ENCODE data around the gene STX5.
A peak's percentile ranks its signal among the peaks of the same experiment; 100 is the strongest.

STX5 gene

GRCh38 chr11:62791501-62792201 lies 40.2 kb downstream of the STX5 start, which contains the start of gene TMEM223:
Gene TMEM223, minus strand, starts transcription at chr11:62792006. Its CDS starts 12 bp downstream, at chr11:62791994.
- intact Hi-C loops (cut with DNase I), result loop anchor here (5.0 kb wide), 1 partner anchor 41 kb away; the partner anchor contains the start of genes STX5 and TEX54
- DNase-seq, result peak; percentile 83 to 99 (median 92)

GRCh38 chr11:62789576-62789975 lies 42.3 kb downstream of the STX5 start:
- intact Hi-C loops (cut with DNase I), result loop anchor here (5.0 kb wide), 2 partner anchors 53 to 93 kb away; partner anchors contain the start of gene SLC3A2
- peak in 1 of 10 donors; percentile 41 for DNase-seq

DNA sequence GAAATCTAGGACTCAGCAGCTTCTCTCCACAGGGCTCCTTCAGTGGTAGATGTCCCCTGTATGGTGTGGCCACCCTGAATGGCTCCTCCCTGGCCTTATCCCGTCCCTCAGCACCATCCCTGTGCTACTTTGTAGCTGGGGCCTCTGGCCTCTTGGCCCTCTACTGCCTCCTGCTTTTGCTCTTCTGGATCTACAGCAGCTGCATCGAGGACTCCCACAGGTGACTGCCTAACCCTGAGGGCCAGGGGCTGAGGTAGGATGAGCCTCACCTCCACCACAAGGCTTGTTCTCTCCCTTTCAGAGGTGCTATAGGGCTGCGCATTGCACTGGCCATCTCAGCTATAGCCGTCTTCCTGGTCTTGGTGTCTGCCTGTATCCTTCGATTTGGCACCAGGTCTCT lies 42.9 kb downstream of the STX5 start:
- intact Hi-C loops (cut with DNase I), result loop anchor here (5.0 kb wide), 2 partner anchors 53 to 93 kb away; partner anchors contain the start of gene SLC3A2
- DNase-seq, result peak in 2 of 10 donors; percentile 18 to 30

DNA sequence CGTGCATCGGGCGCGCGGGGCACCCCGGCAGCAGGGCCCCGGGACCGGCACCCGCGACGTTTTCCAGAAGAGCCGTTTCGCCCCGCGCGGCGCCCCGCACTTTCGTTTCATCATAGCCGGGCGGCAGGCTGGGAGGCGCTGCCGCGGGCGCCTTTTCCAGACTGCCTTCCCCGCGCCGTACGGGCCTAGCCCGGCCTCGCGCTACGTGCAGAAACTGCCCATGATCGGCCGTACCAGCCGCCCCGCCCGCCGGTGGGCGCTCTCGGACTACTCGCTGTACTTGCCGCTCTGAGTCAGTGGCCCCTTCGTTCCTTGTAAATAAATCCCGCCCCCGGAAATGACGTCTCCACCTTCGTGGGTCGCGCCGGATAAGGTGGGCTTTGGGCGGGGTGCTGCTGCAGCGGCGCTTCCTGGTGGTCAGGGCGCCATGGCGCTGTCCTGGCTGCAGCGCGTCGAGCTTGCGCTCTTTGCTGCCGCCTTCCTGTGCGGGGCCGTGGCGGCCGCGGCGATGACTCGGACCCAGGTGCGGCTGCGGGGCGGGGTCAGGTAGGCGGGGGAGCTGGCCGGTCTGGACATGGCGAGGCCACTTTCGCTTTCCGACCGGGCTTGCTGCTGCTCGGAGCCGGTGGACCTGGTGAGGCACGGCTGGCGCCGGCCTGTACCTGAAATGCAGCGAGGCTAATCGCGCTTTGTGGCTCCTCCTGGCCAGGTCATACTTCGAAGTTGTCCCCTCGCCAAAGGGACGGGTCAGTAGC lies 44.7 kb downstream of the STX5 start, which contains the start of gene TMEM179B:
Gene TMEM179B (plus strand): TSS at position 398 of the 755 bp plus-strand sequence. CDS start 30 bp downstream, at position 428.
- DNase-seq, result peak; percentile 97 to 100 (median 99)
- intact Hi-C loops (cut with DNase I), result loop anchor here (5.0 kb wide), 2 partner anchors 55 to 95 kb away; partner anchors contain the start of gene SLC3A2

DNA sequence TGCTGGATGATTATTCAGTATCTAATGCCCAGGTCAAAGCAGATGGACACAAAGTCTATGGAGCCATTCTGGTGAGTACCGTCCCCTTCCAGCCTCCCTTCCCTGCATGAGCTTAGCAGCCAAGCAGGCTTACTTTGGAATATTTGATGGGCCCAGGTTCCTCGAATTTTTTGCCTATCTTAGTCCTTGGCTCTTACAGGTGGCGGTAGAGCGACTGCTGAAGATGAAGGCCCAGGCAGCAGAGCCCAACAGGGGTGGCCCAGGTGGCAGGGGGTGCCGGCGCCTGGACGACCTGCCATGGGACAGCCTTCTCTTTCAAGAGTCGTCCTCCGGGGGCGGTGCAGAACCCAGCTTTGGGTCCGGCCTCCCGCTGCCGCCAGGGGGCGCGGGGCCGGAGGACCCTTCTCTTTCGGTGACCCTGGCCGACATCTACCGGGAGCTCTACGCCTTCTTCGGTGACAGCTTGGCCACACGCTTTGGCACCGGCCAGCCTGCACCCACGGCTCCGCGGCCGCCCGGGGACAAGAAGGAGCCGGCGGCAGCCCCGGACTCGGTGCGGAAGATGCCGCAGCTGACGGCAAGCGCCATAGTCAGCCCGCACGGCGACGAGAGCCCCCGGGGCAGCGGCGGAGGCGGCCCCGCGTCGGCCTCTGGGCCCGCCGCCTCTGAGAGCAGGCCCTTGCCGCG lies 45.4 kb downstream of the STX5 start:
- intact Hi-C loops (cut with DNase I), result loop anchor here (1.0 to 5.0 kb wide), 4 partner anchors 14 to 96 kb away; partner anchors contain the start of gene SLC3A2
- DNase-seq, result peak; percentile 74 to 98 (median 82)

GRCh38 chr11:62782753-62783152 lies 49.1 kb downstream of the STX5 start:
- intact Hi-C loops (cut with DNase I), result no loop called here
- peak in 1 of 10 donors; percentile 24 for DNase-seq

GRCh38 chr11:62778441-62778840 lies 53.4 kb downstream of the STX5 start:
- intact Hi-C loops (cut with DNase I), result no loop called here
- peak in 1 of 10 donors; percentile 53 for DNase-seq

DNA sequence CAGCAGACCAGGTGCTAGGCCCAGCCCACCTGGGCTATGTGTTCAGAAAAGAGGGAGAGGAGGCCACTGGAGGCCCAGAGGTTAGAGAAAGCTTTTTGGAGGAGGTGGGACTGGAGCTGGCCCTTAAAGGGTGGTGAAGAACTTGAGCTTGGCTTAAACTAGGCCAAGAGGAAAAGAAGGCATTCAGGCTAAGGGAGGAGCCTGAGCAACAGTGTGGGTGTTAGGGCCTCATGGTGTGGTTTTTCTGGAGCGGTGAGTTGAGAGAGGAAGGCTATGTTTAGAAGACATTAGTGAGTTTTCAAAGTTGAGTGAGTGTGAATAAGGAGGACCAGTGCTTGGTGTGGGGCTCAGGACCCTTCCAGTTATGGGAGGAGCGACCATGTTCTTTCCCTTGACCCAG lies 54.5 kb downstream of the STX5 start:
- DNase-seq, result peak in 1 of 10 donors; percentile 1
- intact Hi-C loops (cut with DNase I), result no loop called here

GRCh38 chr11:62775646-62776045 lies 56.2 kb downstream of the STX5 start:
- peak in 1 of 10 donors; percentile 11 for DNase-seq
- intact Hi-C loops (cut with DNase I), result no loop called here

DNA sequence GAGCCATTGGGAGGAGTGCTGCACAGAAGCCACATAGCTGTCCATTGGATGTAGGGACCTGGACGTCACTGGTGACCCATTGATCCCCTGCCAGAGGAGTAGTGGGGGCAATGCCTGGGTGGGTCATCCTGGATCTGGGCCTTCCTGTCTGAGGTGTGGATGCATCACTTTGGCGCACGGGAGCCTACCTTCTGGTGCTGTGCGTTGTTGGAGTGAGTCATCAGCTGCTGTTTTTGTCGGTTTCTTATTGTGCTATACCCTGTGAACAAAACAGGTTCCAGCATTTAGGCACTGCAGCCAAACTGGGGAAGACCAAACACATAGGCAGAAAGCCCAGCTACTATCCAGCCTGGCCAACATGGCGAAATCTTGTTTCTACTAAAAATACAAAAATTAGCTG lies 57.4 kb downstream of the STX5 start:
- intact Hi-C loops (cut with DNase I), result no loop called here
- peak in 1 of 10 donors; percentile 77 for DNase-seq

DNA sequence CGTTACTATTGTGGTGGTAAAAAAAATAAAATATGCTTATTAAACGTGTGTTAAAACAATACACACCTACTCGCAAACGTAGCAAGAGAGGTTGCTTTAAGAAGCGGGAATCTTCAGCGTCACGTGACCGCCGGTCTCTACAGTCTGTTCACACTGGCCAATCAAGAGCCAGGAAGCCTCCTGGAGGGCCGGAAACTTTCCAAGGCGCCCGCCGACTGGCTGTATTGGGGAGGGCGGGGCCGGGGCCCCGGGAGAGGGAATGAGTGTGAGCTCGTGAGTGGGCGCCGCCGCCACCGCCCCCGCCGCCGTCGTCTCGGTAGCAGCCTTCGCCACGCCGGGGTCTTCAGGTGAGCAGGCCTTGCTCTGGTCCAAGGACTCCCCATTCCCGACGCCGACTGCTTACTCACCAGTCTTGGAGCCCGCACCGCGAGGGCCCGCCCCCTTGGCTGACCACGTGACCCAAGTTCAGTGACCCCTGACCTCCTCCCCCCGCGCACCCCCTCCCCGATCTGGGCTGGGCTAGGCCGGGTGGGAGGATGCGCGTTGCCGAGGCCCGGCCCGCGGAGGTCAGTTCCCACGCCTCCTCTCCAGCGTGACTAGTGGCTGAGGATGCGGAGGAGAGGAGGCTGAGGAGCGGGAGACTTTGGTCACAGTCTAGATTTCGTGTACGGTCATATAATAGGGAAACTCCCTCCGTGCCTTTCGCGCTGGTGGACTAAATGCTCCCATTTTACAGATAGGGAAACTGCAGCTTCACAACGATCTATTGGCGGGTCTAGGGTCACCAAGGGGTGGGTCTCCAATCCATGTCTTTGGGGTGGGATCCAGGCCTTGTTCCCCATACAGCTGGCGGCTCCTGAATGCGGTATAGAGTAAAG lies 60.5 kb downstream of the STX5 start, which contains the start of gene TAF6L:
Gene TAF6L (plus strand): TSS at position 253 of the 878 bp plus-strand sequence. CDS start 4,388 bp downstream, outside the sequence.
- intact Hi-C loops (cut with DNase I), result loop anchor here (1.0 kb wide), 1 partner anchor 15 kb away; no protein-coding TSS in a partner anchor

DNA sequence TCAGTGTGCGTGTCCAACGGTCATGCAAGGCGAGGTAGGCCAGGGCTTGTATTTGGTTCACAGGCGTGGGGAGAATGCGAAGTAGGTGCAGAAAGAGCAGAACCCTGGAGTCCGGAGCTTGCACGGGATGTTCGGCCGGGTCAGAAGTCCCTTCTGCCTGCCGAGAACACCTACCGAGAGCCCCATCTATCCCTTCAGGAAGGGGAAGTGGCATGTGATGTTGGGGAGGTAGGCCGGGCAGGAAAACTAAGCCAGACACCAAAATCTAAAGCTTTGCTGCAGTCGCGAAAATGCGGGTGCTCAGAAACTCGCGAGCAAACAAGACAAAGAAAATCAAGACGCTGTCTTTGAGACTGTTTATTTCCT lies 61.1 kb downstream of the STX5 start:
- intact Hi-C loops (cut with DNase I), result no loop called here
- peak in 9 of 10 donors; percentile 25 to 90 (median 45) for DNase-seq

More for the DNA sequence above, 60.5 kb downstream of the STX5 start, which contains the start of gene TAF6L:
- DNase-seq, result peak; percentile 96 to 99 (median 98)

GRCh38 chr11:62760867-62761227 lies 71.0 kb downstream of the STX5 start:
- peak in 1 of 10 donors; percentile 71 for DNase-seq
- intact Hi-C loops (cut with DNase I), result loop anchor here (2.0 kb wide), 1 partner anchor 32 kb away; the partner anchor contains the start of gene TTC9C

DNA sequence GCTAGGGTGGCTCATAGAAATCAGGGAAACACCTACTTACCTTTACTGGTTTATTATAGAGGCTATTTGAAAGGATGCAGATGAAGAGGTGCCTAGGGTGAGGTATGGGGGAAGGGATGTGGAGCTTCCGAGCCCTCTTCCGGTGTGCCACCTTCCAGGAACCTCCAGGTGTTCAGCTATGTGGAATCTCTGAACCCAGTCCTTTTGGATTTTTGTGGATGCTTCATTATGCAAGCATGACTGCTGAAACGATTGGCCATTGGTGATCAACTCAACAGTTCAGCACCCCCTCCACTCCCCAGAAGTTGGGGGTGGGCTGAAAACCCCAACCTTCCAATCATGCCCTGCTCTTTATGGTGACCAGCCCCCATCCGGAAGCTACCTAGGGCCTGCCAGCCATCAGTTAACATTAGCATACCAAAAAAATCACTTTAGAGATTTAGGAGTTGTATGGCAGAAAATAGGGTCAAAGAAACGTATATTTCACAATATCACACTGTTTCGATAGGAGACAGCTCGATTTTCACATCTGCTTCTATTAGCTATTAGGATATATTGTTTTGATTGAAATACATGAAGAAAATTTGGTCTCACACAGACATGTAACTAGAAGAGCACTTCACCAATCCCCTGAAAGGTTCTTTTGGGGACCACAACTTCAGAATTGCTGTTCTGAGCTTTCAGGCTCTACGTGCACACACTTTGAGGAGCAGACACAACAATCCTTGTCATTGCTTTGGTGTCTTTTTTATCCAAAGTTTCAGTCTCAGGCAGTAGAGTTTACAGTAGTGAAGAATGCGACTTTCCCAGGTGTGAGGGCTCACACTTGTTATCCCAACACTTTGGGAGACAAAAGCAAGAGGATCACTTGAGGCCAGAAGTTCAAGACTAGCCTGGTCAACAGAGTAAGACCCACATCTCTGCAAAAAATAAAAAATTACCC lies 73.7 kb downstream of the STX5 start:
- intact Hi-C loops (cut with DNase I), result no loop called here
- peak in 1 of 10 donors; percentile 30 for DNase-seq
